IPS DF 6.9 (cell line): ENCODE data around the gene NOC2L.

Source experiments
- DNase-seq: peaks from one replicate; pipeline ENCODE4 v3.0.0-alpha.2; 2013; ENCODE audit warnings: low read depth, low spot score
- H3K27ac ChIP-seq: one replicate; pipeline ENCODE4 v1.5.1; 2013; ENCODE audit warnings: low read length, control low read depth
- H3K27me3 ChIP-seq: 2 replicates; pipeline ENCODE4 v1.6.1; 2013; ENCODE audit warnings: mild to moderate bottlenecking, low read length; ENCODE audit not compliant: control insufficient read depth, insufficient read depth
- H3K36me3 ChIP-seq: 2 replicates; pipeline ENCODE4 v1.6.1; 2013; ENCODE audit warnings: low read length; ENCODE audit not compliant: control insufficient read depth, insufficient read depth
- H3K4me1 ChIP-seq: 2 replicates; pipeline ENCODE4 v1.6.1; 2013; ENCODE audit warnings: low read length; ENCODE audit not compliant: control insufficient read depth, insufficient read depth
- H3K4me3 ChIP-seq: 2 replicates; pipeline ENCODE4 v1.5.1; 2013; ENCODE audit warnings: mild to moderate bottlenecking, low read length
- H3K9me3 ChIP-seq: 2 replicates; pipeline ENCODE4 v1.6.1; 2013; ENCODE audit warnings: low read length, inconsistent platforms; ENCODE audit not compliant: control insufficient read depth, insufficient read depth
- WGBS: extraction: QIAGEN DNeasy Blood & Tissue Kit; methylation state at CpG from one replicate; pipeline ENCODE4 v1.1.7; 2013; ENCODE audit warnings: mixed read lengths, missing lambda C conversion rate; ENCODE audit not compliant: insufficient read length, insufficient coverage; 5-methylcytosine and 5-hydroxymethylcytosine counted together

Gene NOC2L

GRCh38 chr1:974293-974640, 15.2 kb upstream of the NOC2L start:
- Histone ChIP-seq H3K27me3 (no peaks in the 10 kb centered on the region; the same call in 1 of the 2 replicates), H3K27ac (no peak overlapping the region), H3K4me3 (no peak overlapping the region), H3K36me3 (no peaks in the 10 kb centered on the region), H3K4me1 (peaks cover 5% of the 10 kb centered on the region), H3K9me3 (no peaks in the 10 kb centered on the region)
- WGBS, result no CpG with 5 or more reads among the region's 11 CpGs
- DNase-seq, result no peak

GRCh38 chr1:973459-974292, 14.6 kb upstream of the NOC2L start:
- no CpG with 5 or more reads among the region's 28 CpGs for WGBS
- H3K4me1 ChIP-seq, result peaks cover 5% of the 10 kb centered on the region
- H3K27me3 ChIP-seq, result no peaks in the 10 kb centered on the region; the same call in 1 of the 2 replicates
- no peaks in the 10 kb centered on the region for H3K9me3 ChIP-seq
- no peak overlapping the region for H3K4me3 ChIP-seq
- no peaks in the 10 kb centered on the region for H3K36me3 ChIP-seq
- no peak overlapping the region for H3K27ac ChIP-seq
- no peak for DNase-seq

- no peak for DNase-seq
- Histone ChIP-seq H3K4me3 (no peak overlapping the region), H3K36me3 (no peaks in the 10 kb centered on the region; the same call in 1 of the 2 replicates), H3K9me3 (no peaks in the 10 kb centered on the region), H3K27me3 (peaks cover 2% of the 10 kb centered on the region; the same call in 1 of the 2 replicates), H3K4me1 (peaks cover 5% of the 10 kb centered on the region), H3K27ac (no peak overlapping the region)
- no CpG with 5 or more reads among the region's 28 CpGs for WGBS
Observed at GRCh38 chr1:972726-973458, 13.8 kb upstream of the NOC2L start.

GRCh38 chr1:971751-972506, 12.9 kb upstream of the NOC2L start:
- no peak for DNase-seq
- Histone ChIP-seq H3K9me3 (no peaks in the 10 kb centered on the region), H3K36me3 (no peaks in the 10 kb centered on the region; the same call in 1 of the 2 replicates), H3K4me1 (peaks cover 5% of the 10 kb centered on the region), H3K27ac (no peak overlapping the region), H3K27me3 (peaks cover 5% of the 10 kb centered on the region; the same call in 1 of the 2 replicates), H3K4me3 (no peak overlapping the region)
- WGBS, result no CpG with 5 or more reads among the region's 34 CpGs

- H3K4me1 ChIP-seq, result peaks cover 5% of the 10 kb centered on the region
- no peaks in the 10 kb centered on the region for H3K9me3 ChIP-seq
- DNase-seq, result no peak
- no peaks in the 10 kb centered on the region; the same call in 1 of the 2 replicates for H3K36me3 ChIP-seq
- no peak overlapping the region for H3K4me3 ChIP-seq
- no peak overlapping the region for H3K27ac ChIP-seq
- WGBS, result no CpG with 5 or more reads among the region's 42 CpGs
- peaks cover 5% of the 10 kb centered on the region; the same call in 1 of the 2 replicates for H3K27me3 ChIP-seq
Observed at GRCh38 chr1:970973-971730, 12.1 kb upstream of the NOC2L start.

GRCh38 chr1:970242-970972, 11.4 kb upstream of the NOC2L start:
- peaks cover 6% of the 10 kb centered on the region for H3K4me1 ChIP-seq
- peaks cover 5% of the 10 kb centered on the region; the same call in 1 of the 2 replicates for H3K27me3 ChIP-seq
- H3K27ac ChIP-seq, result no peak overlapping the region
- H3K4me3 ChIP-seq, result no peak overlapping the region; the same call in 1 of the 2 replicates
- WGBS, result no CpG with 5 or more reads among the region's 33 CpGs
- DNase-seq, result no peak
- no peaks in the 10 kb centered on the region; the same call in 1 of the 2 replicates for H3K36me3 ChIP-seq
- no peaks in the 10 kb centered on the region for H3K9me3 ChIP-seq

GRCh38 chr1:969260-969855, 10.3 kb upstream of the NOC2L start:
- Histone ChIP-seq H3K36me3 (no peaks in the 10 kb centered on the region; the same call in 1 of the 2 replicates), H3K27me3 (peaks cover 5% of the 10 kb centered on the region; the same call in 1 of the 2 replicates), H3K4me3 (no peak overlapping the region), H3K9me3 (no peaks in the 10 kb centered on the region), H3K27ac (no peak overlapping the region), H3K4me1 (peaks cover 6% of the 10 kb centered on the region)
- no peak for DNase-seq
- no CpG with 5 or more reads among the region's 15 CpGs for WGBS

- no peak overlapping the region for H3K27ac ChIP-seq
- H3K4me1 ChIP-seq, result peaks cover 6% of the 10 kb centered on the region
- H3K4me3 ChIP-seq, result no peak overlapping the region
- DNase-seq, result no peak
- no CpG with 5 or more reads among the region's 23 CpGs for WGBS
- H3K36me3 ChIP-seq, result peaks cover 15% of the 10 kb centered on the region
- H3K27me3 ChIP-seq, result peaks cover 5% of the 10 kb centered on the region; the same call in 1 of the 2 replicates
- no peaks in the 10 kb centered on the region for H3K9me3 ChIP-seq
Observed at GRCh38 chr1:967466-968343, 8.6 kb upstream of the NOC2L start.
